ENCODE data around the gene DSCAML1. TPM values are rescaled to one million over a fixed set of nuclear protein-coding genes. Genes with fewer than 3 reads are reported as not detected.

The DSCAML1 gene
- total RNA-seq, 1 donor from 2014 or later = not detected

DNA sequence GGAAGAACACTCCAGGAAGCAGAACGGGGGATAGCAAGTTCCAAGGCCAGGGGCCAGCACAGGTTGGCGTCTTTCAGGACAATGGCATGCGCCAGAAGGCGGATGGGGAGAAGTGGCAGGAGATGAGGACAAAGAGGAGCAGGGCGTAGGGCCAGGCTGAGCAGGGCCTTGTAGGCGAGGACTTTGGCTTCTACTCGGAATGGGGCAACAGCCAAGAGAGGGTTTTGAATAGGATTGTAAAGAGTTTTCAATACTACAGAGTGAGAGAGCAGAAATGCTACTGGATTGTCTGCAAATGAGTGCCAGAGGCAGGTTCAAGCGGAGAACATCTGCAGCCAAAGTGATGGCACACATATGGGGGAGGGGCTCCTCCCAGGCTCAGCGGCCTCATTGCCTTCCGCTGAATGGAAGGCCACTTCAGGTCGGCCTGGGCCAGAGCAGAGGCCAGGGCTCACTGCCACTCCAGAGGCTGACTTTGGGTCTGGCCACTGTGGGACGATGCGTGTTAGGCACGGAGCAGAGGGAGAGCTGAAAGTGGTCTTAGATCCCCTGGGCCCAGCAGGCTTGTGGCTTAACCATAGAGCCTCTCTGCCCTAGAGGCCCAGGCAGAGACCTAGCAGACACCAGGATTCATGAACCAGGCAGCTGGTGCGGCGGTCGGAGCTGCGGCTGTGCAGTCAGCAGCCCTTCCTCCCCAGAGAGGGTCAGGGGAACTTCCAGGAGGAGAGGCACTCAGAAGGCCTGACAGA, 118.2 kb downstream of the DSCAML1 start:
- DNase-seq (ENCODE audit: low spot score in 2 of 2) = no peak
- H3K27ac ChIP-seq = no peak overlapping the region
- TF ChIP-seq, protein P1, sequence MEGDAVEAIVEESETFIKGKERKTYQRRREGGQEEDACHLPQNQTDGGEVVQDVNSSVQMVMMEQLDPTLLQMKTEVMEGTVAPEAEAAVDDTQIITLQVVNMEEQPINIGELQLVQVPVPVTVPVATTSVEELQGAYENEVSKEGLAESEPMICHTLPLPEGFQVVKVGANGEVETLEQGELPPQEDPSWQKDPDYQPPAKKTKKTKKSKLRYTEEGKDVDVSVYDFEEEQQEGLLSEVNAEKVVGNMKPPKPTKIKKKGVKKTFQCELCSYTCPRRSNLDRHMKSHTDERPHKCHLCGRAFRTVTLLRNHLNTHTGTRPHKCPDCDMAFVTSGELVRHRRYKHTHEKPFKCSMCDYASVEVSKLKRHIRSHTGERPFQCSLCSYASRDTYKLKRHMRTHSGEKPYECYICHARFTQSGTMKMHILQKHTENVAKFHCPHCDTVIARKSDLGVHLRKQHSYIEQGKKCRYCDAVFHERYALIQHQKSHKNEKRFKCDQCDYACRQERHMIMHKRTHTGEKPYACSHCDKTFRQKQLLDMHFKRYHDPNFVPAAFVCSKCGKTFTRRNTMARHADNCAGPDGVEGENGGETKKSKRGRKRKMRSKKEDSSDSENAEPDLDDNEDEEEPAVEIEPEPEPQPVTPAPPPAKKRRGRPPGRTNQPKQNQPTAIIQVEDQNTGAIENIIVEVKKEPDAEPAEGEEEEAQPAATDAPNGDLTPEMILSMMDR (IDR thresholded peaks at IDR 0.05) = no peak
- intact Hi-C loops (cut with DNase I) = no loop called here
- H3K27me3 ChIP-seq = no peaks in the 10 kb centered on the region
- H3K4me1 ChIP-seq = no peaks in the 10 kb centered on the region
- H3K9me3 ChIP-seq = no peaks in the 10 kb centered on the region
- H3K4me3 ChIP-seq = no peak overlapping the region
- H3K36me3 ChIP-seq = no peaks in the 10 kb centered on the region

DNA sequence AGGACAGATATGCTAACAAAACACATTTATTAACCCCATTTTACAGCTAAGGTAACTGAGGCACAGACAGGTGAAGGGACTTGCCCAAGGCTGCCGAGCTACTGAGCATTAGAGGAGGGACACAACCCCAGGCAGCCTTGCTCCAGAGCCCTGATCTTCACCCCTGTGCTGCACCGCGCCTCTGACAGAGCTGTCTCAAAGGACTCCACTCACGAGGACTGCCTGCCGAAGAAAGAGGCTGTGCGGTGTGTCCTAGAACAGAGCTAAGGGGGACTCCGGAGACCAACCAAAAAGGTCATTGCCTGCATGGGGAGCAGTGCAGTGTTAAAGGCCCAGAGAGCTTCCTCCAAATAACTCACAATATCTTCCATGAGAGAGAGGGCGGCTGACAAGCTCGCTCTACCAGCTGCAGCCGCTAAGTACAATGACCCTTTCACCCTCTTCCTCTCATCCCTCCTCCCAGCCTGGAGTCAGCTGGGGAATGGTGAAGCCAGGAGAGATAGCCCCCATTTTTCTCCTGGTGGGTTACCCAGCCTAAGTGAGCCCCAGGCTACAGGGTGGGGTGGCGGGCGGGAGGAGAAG, 119.2 kb downstream of the DSCAML1 start:
- no peak overlapping the region for H3K4me3 ChIP-seq
- intact Hi-C loops (cut with DNase I) = no loop called here
- H3K4me1 ChIP-seq = no peaks in the 10 kb centered on the region
- no peak for DNase-seq (ENCODE audit: low spot score in 2 of 2)
- no peaks in the 10 kb centered on the region for H3K36me3 ChIP-seq
- TF ChIP-seq, protein P1 (IDR thresholded peaks at IDR 0.05) = no peak
- H3K27ac ChIP-seq = no peak overlapping the region
- H3K9me3 ChIP-seq = no peaks in the 10 kb centered on the region
- no peaks in the 10 kb centered on the region for H3K27me3 ChIP-seq

DNA sequence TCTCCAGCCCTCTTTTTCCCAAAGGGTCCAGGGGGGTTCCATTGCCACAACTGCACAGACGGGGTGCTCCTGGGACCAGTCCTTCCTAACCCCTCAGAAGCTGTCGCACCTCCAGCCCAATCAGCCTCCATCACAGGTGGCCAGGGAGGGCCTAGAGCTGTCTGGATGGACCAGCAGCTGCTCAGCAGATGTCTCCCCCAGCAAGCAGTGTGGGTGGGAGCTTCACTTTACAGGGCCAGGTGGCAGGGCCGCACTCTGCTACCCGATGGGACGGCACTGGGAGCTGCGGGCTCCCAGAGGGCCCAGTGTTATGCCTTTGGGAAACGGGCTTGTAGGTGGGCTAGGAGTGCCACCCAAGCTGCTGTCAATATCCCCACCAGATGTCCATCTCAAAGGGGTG, 120.5 kb downstream of the DSCAML1 start:
- Histone ChIP-seq H3K4me3 (no peak overlapping the region), H3K4me1 (no peaks in the 10 kb centered on the region), H3K9me3 (no peaks in the 10 kb centered on the region), H3K27me3 (no peaks in the 10 kb centered on the region), H3K36me3 (no peaks in the 10 kb centered on the region), H3K27ac (no peak overlapping the region)
- intact Hi-C loops (cut with DNase I) = no loop called here
- TF ChIP-seq, protein P1 (IDR thresholded peaks at IDR 0.05) = no peak
- DNase-seq (ENCODE audit: low spot score in 2 of 2) = no peak

DNA sequence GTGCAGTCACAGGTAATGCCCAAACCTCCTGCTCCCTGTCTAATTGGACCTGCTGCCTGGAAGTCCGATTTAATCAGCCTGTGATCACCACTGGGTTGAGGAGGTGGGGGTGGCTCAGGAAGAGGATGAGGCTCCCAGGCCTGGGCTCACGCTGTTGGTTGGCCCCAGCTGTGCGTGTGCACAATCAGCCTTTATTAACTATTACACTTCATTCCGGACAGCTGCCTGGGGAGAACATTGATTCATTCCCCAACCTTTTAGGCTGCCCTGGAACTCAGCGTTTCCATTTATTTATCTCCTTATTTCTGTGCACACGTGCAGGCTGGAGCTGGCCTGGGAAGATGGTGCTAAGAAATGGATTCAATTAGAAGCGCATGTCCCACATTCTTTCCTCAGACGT, 123.4 kb downstream of the DSCAML1 start:
- no peak overlapping the region for H3K4me3 ChIP-seq
- no peak overlapping the region for H3K27ac ChIP-seq
- no peaks in the 10 kb centered on the region for H3K36me3 ChIP-seq
- H3K4me1 ChIP-seq = no peaks in the 10 kb centered on the region
- TF ChIP-seq, protein P1 (IDR thresholded peaks at IDR 0.05) = no peak
- no peaks in the 10 kb centered on the region for H3K9me3 ChIP-seq
- intact Hi-C loops (cut with DNase I) = no loop called here
- DNase-seq (ENCODE audit: low spot score in 2 of 2) = no peak
- H3K27me3 ChIP-seq = no peaks in the 10 kb centered on the region

DNA sequence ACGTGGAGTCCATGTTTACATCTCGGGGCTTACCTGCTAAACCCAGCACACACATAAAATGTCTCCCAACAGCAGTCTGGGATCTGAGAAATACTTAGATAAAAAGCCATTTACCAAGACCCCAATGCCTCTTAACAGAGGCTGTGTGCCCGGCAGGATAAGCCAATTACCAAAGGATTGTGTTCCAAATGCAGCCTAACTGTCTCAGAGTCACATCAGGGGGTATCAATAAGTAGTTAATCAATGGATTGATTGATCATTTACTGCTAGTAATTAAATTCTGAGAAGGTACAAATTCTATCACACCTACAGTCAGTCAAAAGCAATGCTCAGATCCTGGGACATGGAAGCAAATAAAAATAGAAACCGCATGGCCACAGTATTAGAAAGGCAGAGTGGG, 125.6 kb downstream of the DSCAML1 start:
- H3K4me1 ChIP-seq = no peaks in the 10 kb centered on the region
- H3K36me3 ChIP-seq = no peaks in the 10 kb centered on the region
- H3K27ac ChIP-seq = no peak overlapping the region
- no peaks in the 10 kb centered on the region for H3K9me3 ChIP-seq
- TF ChIP-seq, protein P1 (IDR thresholded peaks at IDR 0.05) = no peak
- intact Hi-C loops (cut with DNase I) = no loop called here
- no peak for DNase-seq (ENCODE audit: low spot score in 2 of 2)
- no peaks in the 10 kb centered on the region for H3K27me3 ChIP-seq
- H3K4me3 ChIP-seq = no peak overlapping the region

Measured in ascending aorta (tissue), 2 donors.